GM23338 (cell line): ENCODE measurements around the gene SFTPD. TPM values are rescaled to one million over a fixed set of nuclear protein-coding genes. Genes with fewer than 3 reads are reported as not detected.

Source experiments
- ATAC-seq: fragments of 200-7000 bp; cut with Tn5 transposase; 3 replicates; pipeline ENCODE4 v1.9.1; 2020
- DNase-seq: peaks from one replicate; pipeline ENCODE4 v3.0.0-alpha.2; 2015; ENCODE audit warnings: low spot score
- H2AFZ ChIP-seq: fragments of 200-600 bp; sonication (generic); 2 replicates; pipeline ENCODE4 v1.8.0; 2016; ENCODE audit warnings: antibody characterized with exemption, mild to moderate bottlenecking, moderate library complexity
- H3F3A ChIP-seq: fragments of 200-600 bp; sonication (generic); replicated peaks from 2 replicates; pipeline ENCODE4 v1.8.0; 2017; ENCODE audit warnings: antibody characterized with exemption, mixed run types, low read depth
- H3K27ac ChIP-seq: fragments of 200-600 bp; sonication (generic); 2 replicates; pipeline ENCODE4 v1.6.1; 2016; ENCODE audit warnings: low read depth
- H3K27me3 ChIP-seq: fragments of 200-600 bp; sonication (generic); 2 replicates; pipeline ENCODE4 v1.8.0; 2016; ENCODE audit warnings: mild to moderate bottlenecking, mixed run types, moderate library complexity; ENCODE audit not compliant: insufficient read depth
- H3K36me3 ChIP-seq: fragments of 200-600 bp; sonication (generic); 2 replicates; pipeline ENCODE4 v1.8.0; 2016; ENCODE audit warnings: mild to moderate bottlenecking; ENCODE audit not compliant: insufficient read depth
- H3K4me1 ChIP-seq: fragments of 200-600 bp; sonication (generic); 2 replicates; pipeline ENCODE4 v1.8.0; 2016; ENCODE audit warnings: mild to moderate bottlenecking, moderate library complexity; ENCODE audit not compliant: insufficient read depth
- H3K4me2 ChIP-seq: fragments of 200-600 bp; sonication (generic); 2 replicates; pipeline ENCODE4 v1.7.1; 2017; ENCODE audit warnings: mixed run types
- H3K4me3 ChIP-seq: fragments of 200-600 bp; sonication (generic); 2 replicates; pipeline ENCODE4 v1.6.1; 2016; ENCODE audit warnings: mixed run types
- H3K79me2 ChIP-seq: fragments of 200-600 bp; sonication (generic); replicated peaks from 2 replicates; pipeline ENCODE4 v1.8.0; 2017; ENCODE audit warnings: mild to moderate bottlenecking; ENCODE audit not compliant: insufficient read depth
- H3K9me2 ChIP-seq: fragments of 200-600 bp; sonication (generic); 2 replicates; pipeline ENCODE4 v1.8.0; 2017; ENCODE audit not compliant: insufficient read depth
- H4K20me1 ChIP-seq: fragments of 200-600 bp; sonication (generic); replicated peaks from 2 replicates; pipeline ENCODE4 v1.8.0; 2017; ENCODE audit warnings: mild to moderate bottlenecking; ENCODE audit not compliant: insufficient read depth
- H3K27ac Mint-ChIP-seq: 2 replicates; pipeline ENCODE4 v1.8.0; 2020; ENCODE audit warnings: inconsistent platforms, mild to moderate bottlenecking, moderate library complexity, mixed read lengths
- H3K27me3 Mint-ChIP-seq: 3 replicates; pipeline ENCODE4 v1.8.0; 2022; ENCODE audit warnings: low read depth, mild to moderate bottlenecking, moderate library complexity, mixed read lengths, inconsistent platforms; ENCODE audit not compliant: insufficient read depth, poor library complexity
- H3K36me3 Mint-ChIP-seq: 3 replicates; pipeline ENCODE4 v1.8.0; 2021; ENCODE audit warnings: low read depth, mild to moderate bottlenecking, inconsistent platforms, moderate library complexity, mixed read lengths
- H3K4me1 Mint-ChIP-seq: 3 replicates; pipeline ENCODE4 v1.8.0; 2020; ENCODE audit warnings: mild to moderate bottlenecking, inconsistent platforms, mixed read lengths
- H3K4me3 Mint-ChIP-seq: 3 replicates; pipeline ENCODE4 v1.8.0; 2021; ENCODE audit warnings: moderate library complexity, mild to moderate bottlenecking, inconsistent platforms, mixed read lengths
- H3K9me3 Mint-ChIP-seq: 3 replicates; pipeline ENCODE4 v1.8.0; 2020; ENCODE audit warnings: moderate library complexity, mild to moderate bottlenecking, inconsistent platforms, mixed read lengths
- EZH2 ChIP-seq: fragments of 200-600 bp; sonication (generic); IDR thresholded peaks from one replicate; pipeline ENCODE4 v1.8.0; 2017; ENCODE audit warnings: antibody characterized with exemption, mild to moderate bottlenecking, low read depth; ENCODE audit not compliant: unreplicated experiment
- NANOG ChIP-seq: IDR thresholded peaks from 2 replicates; pipeline ENCODE4 v1.6.1; 2016; ENCODE audit warnings: antibody characterized with exemption, borderline replicate concordance
- POLR2AphosphoS5 ChIP-seq: IDR thresholded peaks from 2 replicates; pipeline ENCODE4 v1.6.1; 2016; ENCODE audit warnings: antibody characterized with exemption, low read depth
- ZNF114 ChIP-seq: fragments of 250-450 bp; sonication (Bioruptor Pico); IDR thresholded peaks from 2 replicates; pipeline ENCODE4 v1.5.0; 2020; ENCODE audit warnings: mild to moderate bottlenecking, moderate library complexity
- polyA plus RNA-seq: library from polyadenylated mRNA; unstranded; fragments of >200 nt; fragmentation: Nextera tagmentation; extraction: Ambion mirVana; gene quantifications from 2 replicates; pipeline ENCODE4 v1.2.1, GENCODE V29; 2016
- total RNA-seq: library from RNA; depleted of rRNA; stranded (reverse); fragments of >200 nt; shearing (Covaris generic); gene quantifications from 2 replicates; pipeline ENCODE4 v1.2.3, GENCODE V29; 2014
- TF ChIP-seq, protein P1 (sequence below): IDR thresholded peaks from one replicate; pipeline ENCODE4 v1.6.1; 2018; ENCODE audit warnings: antibody characterized with exemption; ENCODE audit not compliant: unreplicated experiment
- TF ChIP-seq, protein P2 (sequence below), 2 experiments: fragments of 200-600 bp in 1 of 2; sonication (generic) in 1 of 2; conservative IDR thresholded peaks; 2 replicates each; pipeline versions ENCODE4 v1.5.1 to v1.6.1; 2016 to 2017; ENCODE audit warnings: antibody characterized with exemption in 2 of 2, low read depth in 2 of 2, mild to moderate bottlenecking in 2 of 2, moderate library complexity in 1 of 2
- TF ChIP-seq, protein P3 (sequence below): fragments of 250-450 bp; sonication (Bioruptor Pico); IDR thresholded peaks from 2 replicates; pipeline ENCODE4 v1.5.0; 2020; ENCODE audit warnings: mild to moderate bottlenecking, moderate library complexity

The SFTPD gene
- total and polyA plus RNA-seq, 2 experiments from 2014 or later: not detected

DNA sequence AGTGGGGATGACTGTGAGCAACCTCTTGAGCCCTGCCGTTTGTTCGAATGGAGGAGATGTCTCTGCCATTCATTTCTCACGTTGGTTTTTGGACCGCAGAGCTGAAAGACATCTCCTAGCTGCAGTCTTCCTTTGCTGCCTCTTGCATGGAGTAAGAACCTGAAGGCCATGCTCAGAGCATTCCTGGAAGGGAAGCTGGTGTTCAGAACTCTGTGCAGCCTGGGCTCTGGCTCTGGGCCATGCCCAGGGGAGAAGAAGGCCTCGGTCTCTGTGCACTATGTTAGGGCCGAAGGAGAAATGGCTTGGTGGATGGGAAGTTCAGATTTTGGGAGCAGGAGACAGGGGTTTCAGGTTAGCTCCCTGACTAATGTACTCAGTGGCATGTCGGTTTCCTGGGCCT lies 22.9 kb downstream of the SFTPD start:
- H2AFZ ChIP-seq: no peak overlapping the region
- H3K4me1 ChIP-seq: no peaks in the 10 kb centered on the region
- H3K27me3 ChIP-seq: peaks cover 13% of the 10 kb centered on the region; the same call in 1 of the 2 replicates
- H3K27ac Mint-ChIP-seq: no peak overlapping the region
- DNase-seq: no peak
- H3K36me3 ChIP-seq: no peaks in the 10 kb centered on the region
- no peaks in the 10 kb centered on the region for H3F3A ChIP-seq
- no peak for ATAC-seq
- no peak for TF ChIP-seq EZH2
- TF ChIP-seq, protein P1, sequence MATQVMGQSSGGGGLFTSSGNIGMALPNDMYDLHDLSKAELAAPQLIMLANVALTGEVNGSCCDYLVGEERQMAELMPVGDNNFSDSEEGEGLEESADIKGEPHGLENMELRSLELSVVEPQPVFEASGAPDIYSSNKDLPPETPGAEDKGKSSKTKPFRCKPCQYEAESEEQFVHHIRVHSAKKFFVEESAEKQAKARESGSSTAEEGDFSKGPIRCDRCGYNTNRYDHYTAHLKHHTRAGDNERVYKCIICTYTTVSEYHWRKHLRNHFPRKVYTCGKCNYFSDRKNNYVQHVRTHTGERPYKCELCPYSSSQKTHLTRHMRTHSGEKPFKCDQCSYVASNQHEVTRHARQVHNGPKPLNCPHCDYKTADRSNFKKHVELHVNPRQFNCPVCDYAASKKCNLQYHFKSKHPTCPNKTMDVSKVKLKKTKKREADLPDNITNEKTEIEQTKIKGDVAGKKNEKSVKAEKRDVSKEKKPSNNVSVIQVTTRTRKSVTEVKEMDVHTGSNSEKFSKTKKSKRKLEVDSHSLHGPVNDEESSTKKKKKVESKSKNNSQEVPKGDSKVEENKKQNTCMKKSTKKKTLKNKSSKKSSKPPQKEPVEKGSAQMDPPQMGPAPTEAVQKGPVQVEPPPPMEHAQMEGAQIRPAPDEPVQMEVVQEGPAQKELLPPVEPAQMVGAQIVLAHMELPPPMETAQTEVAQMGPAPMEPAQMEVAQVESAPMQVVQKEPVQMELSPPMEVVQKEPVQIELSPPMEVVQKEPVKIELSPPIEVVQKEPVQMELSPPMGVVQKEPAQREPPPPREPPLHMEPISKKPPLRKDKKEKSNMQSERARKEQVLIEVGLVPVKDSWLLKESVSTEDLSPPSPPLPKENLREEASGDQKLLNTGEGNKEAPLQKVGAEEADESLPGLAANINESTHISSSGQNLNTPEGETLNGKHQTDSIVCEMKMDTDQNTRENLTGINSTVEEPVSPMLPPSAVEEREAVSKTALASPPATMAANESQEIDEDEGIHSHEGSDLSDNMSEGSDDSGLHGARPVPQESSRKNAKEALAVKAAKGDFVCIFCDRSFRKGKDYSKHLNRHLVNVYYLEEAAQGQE: no peak
- TF ChIP-seq, protein P2, sequence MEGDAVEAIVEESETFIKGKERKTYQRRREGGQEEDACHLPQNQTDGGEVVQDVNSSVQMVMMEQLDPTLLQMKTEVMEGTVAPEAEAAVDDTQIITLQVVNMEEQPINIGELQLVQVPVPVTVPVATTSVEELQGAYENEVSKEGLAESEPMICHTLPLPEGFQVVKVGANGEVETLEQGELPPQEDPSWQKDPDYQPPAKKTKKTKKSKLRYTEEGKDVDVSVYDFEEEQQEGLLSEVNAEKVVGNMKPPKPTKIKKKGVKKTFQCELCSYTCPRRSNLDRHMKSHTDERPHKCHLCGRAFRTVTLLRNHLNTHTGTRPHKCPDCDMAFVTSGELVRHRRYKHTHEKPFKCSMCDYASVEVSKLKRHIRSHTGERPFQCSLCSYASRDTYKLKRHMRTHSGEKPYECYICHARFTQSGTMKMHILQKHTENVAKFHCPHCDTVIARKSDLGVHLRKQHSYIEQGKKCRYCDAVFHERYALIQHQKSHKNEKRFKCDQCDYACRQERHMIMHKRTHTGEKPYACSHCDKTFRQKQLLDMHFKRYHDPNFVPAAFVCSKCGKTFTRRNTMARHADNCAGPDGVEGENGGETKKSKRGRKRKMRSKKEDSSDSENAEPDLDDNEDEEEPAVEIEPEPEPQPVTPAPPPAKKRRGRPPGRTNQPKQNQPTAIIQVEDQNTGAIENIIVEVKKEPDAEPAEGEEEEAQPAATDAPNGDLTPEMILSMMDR (conservative IDR thresholded peaks at IDR 0.05; ENCODE audit: low read depth in 2 of 2): no peak
- TF ChIP-seq, protein P3, sequence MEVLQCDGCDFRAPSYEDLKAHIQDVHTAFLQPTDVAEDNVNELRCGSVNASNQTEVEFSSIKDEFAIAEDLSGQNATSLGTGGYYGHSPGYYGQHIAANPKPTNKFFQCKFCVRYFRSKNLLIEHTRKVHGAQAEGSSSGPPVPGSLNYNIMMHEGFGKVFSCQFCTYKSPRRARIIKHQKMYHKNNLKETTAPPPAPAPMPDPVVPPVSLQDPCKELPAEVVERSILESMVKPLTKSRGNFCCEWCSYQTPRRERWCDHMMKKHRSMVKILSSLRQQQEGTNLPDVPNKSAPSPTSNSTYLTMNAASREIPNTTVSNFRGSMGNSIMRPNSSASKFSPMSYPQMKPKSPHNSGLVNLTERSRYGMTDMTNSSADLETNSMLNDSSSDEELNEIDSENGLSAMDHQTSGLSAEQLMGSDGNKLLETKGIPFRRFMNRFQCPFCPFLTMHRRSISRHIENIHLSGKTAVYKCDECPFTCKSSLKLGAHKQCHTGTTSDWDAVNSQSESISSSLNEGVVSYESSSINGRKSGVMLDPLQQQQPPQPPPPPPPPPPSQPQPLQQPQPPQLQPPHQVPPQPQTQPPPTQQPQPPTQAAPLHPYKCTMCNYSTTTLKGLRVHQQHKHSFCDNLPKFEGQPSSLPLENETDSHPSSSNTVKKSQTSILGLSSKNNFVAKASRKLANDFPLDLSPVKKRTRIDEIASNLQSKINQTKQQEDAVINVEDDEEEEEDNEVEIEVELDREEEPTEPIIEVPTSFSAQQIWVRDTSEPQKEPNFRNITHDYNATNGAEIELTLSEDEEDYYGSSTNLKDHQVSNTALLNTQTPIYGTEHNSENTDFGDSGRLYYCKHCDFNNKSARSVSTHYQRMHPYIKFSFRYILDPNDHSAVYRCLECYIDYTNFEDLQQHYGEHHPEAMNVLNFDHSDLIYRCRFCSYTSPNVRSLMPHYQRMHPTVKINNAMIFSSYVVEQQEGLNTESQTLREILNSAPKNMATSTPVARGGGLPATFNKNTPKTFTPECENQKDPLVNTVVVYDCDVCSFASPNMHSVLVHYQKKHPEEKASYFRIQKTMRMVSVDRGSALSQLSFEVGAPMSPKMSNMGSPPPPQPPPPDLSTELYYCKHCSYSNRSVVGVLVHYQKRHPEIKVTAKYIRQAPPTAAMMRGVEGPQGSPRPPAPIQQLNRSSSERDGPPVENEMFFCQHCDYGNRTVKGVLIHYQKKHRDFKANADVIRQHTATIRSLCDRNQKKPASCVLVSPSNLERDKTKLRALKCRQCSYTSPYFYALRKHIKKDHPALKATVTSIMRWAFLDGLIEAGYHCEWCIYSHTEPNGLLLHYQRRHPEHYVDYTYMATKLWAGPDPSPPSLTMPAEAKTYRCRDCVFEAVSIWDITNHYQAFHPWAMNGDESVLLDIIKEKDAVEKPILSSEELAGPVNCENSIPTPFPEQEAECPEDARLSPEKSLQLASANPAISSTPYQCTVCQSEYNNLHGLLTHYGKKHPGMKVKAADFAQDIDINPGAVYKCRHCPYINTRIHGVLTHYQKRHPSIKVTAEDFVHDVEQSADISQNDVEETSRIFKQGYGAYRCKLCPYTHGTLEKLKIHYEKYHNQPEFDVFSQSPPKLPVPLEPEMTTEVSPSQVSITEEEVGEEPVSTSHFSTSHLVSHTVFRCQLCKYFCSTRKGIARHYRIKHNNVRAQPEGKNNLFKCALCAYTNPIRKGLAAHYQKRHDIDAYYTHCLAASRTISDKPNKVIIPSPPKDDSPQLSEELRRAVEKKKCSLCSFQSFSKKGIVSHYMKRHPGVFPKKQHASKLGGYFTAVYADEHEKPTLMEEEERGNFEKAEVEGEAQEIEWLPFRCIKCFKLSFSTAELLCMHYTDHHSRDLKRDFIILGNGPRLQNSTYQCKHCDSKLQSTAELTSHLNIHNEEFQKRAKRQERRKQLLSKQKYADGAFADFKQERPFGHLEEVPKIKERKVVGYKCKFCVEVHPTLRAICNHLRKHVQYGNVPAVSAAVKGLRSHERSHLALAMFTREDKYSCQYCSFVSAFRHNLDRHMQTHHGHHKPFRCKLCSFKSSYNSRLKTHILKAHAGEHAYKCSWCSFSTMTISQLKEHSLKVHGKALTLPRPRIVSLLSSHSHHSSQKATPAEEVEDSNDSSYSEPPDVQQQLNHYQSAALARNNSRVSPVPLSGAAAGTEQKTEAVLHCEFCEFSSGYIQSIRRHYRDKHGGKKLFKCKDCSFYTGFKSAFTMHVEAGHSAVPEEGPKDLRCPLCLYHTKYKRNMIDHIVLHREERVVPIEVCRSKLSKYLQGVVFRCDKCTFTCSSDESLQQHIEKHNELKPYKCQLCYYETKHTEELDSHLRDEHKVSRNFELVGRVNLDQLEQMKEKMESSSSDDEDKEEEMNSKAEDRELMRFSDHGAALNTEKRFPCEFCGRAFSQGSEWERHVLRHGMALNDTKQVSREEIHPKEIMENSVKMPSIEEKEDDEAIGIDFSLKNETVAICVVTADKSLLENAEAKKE (CRISPR knock-in tag): no peak
- no peak for TF ChIP-seq NANOG
- no peak for TF ChIP-seq ZNF114 (CRISPR knock-in tag)
- TF ChIP-seq POLR2AphosphoS5: no peak
- peaks cover 15% of the 10 kb centered on the region for H3K27me3 Mint-ChIP-seq
- H3K4me2 ChIP-seq: no peak overlapping the region
- no peaks in the 10 kb centered on the region for H4K20me1 ChIP-seq
- H3K4me1 Mint-ChIP-seq: peaks cover 11% of the 10 kb centered on the region
- H3K4me3 ChIP-seq: no peak overlapping the region
- H3K9me3 Mint-ChIP-seq: peaks cover 14% of the 10 kb centered on the region
- H3K27ac ChIP-seq: no peak overlapping the region
- no peaks in the 10 kb centered on the region; the same call in 1 of the 2 replicates for H3K9me2 ChIP-seq
- peaks cover 6% of the 10 kb centered on the region for H3K36me3 Mint-ChIP-seq
- H3K79me2 ChIP-seq: no peaks in the 10 kb centered on the region
- H3K4me3 Mint-ChIP-seq: no peak overlapping the region
